ENCODE results near the gene SGTA.

Gene SGTA

DNA sequence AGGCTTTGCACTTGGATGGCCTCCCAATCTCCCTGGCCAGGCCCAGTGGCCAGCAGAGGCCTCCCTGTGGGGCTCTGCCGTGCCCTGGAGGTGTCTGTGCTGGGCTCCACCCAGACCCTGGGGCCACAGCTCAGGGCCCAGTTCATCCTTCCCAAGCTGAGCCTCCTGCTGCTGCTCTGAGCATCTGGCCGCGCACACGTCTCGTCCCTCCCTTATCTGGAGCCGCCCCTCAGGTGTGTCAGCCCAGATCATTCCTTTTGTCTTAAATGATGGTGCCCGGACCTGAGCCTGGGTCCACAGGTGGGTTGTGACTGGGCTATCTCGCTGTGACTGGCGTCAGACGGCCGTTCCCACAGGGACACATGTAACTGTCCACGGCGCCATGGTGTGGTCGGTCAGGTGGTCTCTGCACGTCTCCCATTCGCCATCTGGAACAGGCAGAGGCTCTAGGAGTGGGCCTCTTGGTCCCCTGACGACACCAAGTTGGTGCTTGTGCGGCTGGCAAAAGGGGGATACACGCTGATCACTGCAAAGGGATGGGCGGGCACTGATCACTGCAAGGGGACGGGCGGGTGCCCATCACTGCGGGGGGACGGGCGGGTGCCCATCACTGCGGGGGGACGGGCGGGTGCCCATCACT, 22.3 kb upstream of the SGTA start:
- H3K27me3 ChIP-seq (ENCODE audit: low read depth), result no peaks in the 10 kb centered on the region
- H3K36me3 ChIP-seq (replicated peaks), result peaks cover 76% of the 10 kb centered on the region
- in situ Hi-C loops (cut with MboI; ENCODE audit: low sequenced_read_pairs), result no loop called here
- H3K9me3 ChIP-seq, result no peaks in the 10 kb centered on the region
- DNase-seq (ENCODE audit: low spot score in 2 of 2), result no peak
- H3K4me3 ChIP-seq, result no peak overlapping the region
- no peaks in the 10 kb centered on the region for H3K4me1 ChIP-seq

DNA sequence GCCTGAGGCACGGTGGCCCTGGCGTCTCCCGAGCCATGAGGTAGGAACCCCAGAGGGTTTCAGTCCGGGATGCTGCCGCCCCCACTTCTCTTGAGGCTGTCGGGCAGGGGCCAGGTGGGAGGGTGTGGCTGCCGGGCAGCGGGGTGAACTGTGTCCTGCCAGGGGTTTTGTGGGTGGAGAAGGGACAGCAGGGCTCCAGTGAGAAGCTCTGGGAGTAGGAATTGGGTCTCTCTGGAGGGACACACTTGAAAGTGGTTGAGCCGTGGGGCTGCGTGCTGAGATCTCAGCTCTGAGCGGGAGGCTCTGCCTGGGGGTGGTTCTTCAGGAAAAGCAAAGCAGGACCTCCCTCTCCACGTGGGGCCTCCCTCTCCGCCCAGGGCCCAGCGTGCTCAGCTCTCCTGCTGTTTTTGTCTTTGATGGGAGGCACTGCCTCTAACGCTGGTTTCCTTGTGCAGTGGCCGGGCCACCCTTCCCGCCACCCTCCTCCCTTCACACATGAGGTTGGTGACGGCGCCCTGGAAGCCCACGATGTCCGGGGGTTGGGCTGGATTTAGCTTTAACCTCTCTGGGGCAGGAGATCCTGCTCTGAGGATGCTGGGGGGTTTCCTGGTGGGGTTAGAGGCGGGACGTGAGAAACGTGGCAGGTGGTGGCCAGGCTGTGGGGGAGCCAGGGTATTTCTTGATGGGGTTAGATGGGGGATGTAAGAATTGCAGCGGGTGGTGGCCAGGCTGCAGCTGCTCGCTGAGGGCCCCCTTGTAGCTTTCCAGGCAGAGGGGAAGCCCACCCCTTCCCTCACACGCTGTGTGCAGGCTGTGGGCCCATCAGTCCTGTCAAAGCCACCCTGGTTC, 21.3 kb upstream of the SGTA start:
- Histone ChIP-seq H3K4me1 (no peaks in the 10 kb centered on the region), H3K27me3 (ENCODE audit: low read depth) (no peaks in the 10 kb centered on the region), H3K36me3 (replicated peaks) (peaks cover 74% of the 10 kb centered on the region), H3K4me3 (no peak overlapping the region), H3K9me3 (no peaks in the 10 kb centered on the region)
- in situ Hi-C loops (cut with MboI; ENCODE audit: low sequenced_read_pairs), result no loop called here
- no peak for DNase-seq (ENCODE audit: low spot score in 2 of 2)

DNA sequence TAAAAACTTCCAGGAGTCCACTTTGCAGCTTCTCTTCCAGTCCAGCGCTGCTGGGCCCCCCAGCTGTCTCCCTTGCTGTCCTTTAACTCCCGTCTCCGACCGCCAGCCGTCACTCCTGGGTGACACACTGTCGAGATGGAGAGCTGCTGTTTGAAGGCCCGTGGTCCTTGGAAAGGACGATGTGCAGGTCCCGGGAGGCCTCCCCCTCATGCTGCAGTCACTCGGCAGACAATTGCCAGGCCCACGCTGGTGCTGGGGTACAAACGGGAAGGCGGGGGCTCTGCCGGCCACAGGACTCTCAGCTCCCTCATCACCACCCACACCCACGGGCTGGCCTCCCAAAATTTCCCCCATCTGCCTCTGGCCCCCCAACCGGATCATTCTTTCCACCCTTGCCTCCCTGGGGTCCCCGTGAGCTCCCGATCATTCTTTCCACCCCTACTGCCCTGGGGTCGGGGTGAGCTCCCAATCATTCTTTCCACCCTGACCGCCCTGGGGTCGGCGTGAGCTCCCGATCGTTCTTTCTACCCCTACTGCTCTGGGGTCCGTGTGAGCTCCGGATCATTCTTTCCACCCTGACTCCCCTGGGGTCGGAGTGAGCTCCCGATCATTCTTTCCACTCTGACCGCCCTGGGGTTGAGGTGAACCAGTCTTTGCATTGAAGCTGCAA, 20.5 kb upstream of the SGTA start:
- DNase-seq (ENCODE audit: low spot score in 2 of 2), result no peak
- H3K27me3 ChIP-seq (ENCODE audit: low read depth), result no peaks in the 10 kb centered on the region
- peaks cover 74% of the 10 kb centered on the region for H3K36me3 ChIP-seq (replicated peaks)
- no peak overlapping the region for H3K4me3 ChIP-seq
- in situ Hi-C loops (cut with MboI; ENCODE audit: low sequenced_read_pairs), result no loop called here
- H3K9me3 ChIP-seq, result no peaks in the 10 kb centered on the region
- H3K4me1 ChIP-seq, result no peaks in the 10 kb centered on the region

DNA sequence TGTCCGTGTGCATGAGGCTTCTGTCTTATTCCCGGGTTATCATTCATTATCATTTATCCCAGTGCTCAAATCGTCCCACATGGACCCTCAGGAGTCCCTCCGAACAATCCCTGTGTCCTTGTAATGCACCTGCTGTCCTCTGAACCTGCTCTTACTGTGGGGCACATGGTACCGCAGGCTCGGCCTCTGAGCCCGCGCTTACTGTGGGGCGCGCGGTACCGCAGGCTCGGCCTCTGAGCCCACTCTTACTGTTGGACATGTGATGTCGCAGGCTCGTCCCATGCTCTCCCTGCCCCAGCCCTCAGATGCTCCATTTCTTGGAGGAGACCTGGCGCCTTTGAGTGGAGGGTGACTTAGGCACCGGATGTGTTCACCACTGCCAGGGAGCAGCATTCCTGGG, 19.8 kb upstream of the SGTA start:
- Histone ChIP-seq H3K36me3 (replicated peaks) (peaks cover 72% of the 10 kb centered on the region), H3K27me3 (ENCODE audit: low read depth) (no peaks in the 10 kb centered on the region), H3K4me1 (no peaks in the 10 kb centered on the region), H3K4me3 (no peak overlapping the region), H3K9me3 (no peaks in the 10 kb centered on the region)
- in situ Hi-C loops (cut with MboI; ENCODE audit: low sequenced_read_pairs), result no loop called here
- DNase-seq (ENCODE audit: low spot score in 2 of 2), result no peak

DNA sequence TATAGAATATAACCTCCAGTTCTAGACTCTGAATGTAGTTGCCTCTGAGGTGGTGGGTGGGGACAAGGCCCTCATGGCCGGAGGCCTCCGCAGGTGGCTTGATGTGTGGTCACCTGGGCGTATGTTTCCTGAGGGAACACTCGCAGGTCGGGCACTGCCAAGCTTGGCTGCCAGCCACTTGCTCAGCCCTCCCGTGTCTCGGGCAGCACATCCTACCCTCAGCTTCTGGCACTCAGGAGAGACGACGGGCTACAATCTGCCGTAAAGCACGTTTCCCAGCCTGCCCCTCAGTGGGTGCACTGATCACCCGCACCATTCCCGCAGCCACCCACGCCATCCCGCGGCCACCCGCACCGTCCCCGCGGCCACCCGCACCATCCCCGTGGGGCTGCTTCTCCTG, 17.4 kb upstream of the SGTA start:
- in situ Hi-C loops (cut with MboI; ENCODE audit: low sequenced_read_pairs), result no loop called here
- Histone ChIP-seq H3K4me3 (no peak overlapping the region), H3K4me1 (no peaks in the 10 kb centered on the region), H3K27me3 (ENCODE audit: low read depth) (no peaks in the 10 kb centered on the region), H3K9me3 (no peaks in the 10 kb centered on the region), H3K36me3 (replicated peaks) (peaks cover 74% of the 10 kb centered on the region)
- no peak for DNase-seq (ENCODE audit: low spot score in 2 of 2)

DNA sequence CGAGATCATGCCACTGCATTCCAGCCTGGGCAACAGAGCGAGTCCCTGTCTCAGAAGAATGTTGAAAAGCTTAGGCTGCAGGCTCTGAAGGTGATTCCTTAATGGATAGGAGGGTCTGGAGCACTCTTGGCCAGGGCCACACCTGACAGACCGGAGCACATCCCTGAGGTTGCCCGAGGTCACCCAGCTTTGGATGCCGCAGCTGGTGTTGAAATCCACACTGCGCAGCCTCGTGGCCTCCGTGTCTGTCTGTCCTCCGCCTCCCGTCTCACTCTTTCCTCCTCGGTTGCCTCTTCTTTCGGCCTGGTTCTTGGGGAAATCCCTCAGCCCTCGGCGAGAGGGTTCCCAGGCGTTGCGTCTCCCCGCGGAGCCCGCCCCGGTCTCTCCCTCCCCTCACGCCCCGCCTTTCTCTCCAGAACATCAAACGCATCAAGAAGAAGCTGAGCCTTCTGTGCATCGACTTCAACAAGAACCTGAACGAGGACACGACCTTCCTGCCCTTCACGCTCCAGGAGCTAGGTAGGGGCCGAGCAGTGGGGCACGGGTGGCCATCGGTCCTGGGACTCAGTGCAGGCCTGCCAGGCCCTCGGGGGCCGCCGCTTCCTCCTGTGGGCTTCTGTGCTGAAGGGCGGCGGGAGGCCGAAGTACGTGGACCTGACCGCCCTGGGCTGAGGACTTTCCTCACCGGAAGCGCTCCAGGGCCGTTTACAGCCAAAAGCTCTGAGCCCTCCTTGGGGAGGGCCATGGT, 16.4 kb upstream of the SGTA start:
- Histone ChIP-seq H3K36me3 (replicated peaks) (peaks cover 74% of the 10 kb centered on the region), H3K4me1 (no peaks in the 10 kb centered on the region), H3K4me3 (no peak overlapping the region), H3K9me3 (no peaks in the 10 kb centered on the region), H3K27me3 (ENCODE audit: low read depth) (no peaks in the 10 kb centered on the region)
- no peak for DNase-seq (ENCODE audit: low spot score in 2 of 2)
- in situ Hi-C loops (cut with MboI; ENCODE audit: low sequenced_read_pairs), result no loop called here

DNA sequence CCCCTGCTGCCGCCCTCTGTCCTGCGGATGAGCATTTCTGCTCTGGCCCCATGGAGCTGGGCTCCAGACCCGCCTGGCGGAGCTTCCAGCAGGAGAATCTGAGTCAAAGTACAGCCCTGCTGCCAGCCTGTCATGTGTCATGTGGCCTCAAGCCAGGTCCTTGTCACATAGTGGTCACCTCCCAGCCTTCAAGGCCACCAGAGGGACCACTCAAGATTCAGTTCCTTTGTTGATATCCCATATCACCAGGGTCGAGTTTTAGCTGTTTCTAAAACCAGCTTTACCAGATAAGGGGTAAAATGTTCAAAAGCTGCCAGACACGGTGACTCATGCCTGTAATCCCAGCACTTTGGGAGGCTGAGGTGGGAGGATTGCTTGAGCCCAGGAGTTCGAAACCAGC, 15.7 kb upstream of the SGTA start:
- no peaks in the 10 kb centered on the region for H3K9me3 ChIP-seq
- in situ Hi-C loops (cut with MboI; ENCODE audit: low sequenced_read_pairs), result no loop called here
- H3K36me3 ChIP-seq (replicated peaks), result peaks cover 81% of the 10 kb centered on the region
- no peaks in the 10 kb centered on the region for H3K4me1 ChIP-seq
- no peak overlapping the region for H3K4me3 ChIP-seq
- DNase-seq (ENCODE audit: low spot score in 2 of 2), result no peak
- no peaks in the 10 kb centered on the region for H3K27me3 ChIP-seq (ENCODE audit: low read depth)

DNA sequence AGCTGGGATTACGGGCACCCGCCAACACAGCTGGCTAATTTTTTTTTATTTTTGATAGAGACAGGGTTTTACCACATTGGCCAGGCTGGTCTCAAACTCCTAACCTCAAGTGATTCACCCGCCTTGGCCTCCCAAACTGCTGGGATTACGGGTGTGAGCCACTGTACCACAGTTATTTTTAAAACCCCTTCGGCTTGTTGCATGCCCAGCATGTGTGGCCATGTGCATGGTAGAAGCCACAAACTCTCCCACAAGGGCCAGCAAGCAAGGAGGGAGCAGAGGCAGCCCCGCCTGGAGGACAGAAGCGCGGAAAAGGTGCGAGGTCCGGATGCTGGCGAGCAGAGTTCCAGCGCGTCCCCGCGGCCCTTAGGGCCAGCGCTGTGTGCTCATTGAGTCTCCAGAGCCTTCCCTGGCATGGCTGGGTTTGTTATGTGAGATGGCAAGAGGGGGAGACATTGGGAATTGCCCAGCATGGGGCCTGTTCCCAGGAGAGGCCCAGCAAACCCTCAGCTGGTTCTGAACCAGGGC, 15.1 kb upstream of the SGTA start:
- no peak for DNase-seq (ENCODE audit: low spot score in 2 of 2)
- H3K4me1 ChIP-seq, result no peaks in the 10 kb centered on the region
- H3K27me3 ChIP-seq (ENCODE audit: low read depth), result no peaks in the 10 kb centered on the region
- in situ Hi-C loops (cut with MboI; ENCODE audit: low sequenced_read_pairs), result no loop called here
- no peaks in the 10 kb centered on the region for H3K9me3 ChIP-seq
- peaks cover 85% of the 10 kb centered on the region for H3K36me3 ChIP-seq (replicated peaks)
- H3K4me3 ChIP-seq, result no peak overlapping the region

DNA sequence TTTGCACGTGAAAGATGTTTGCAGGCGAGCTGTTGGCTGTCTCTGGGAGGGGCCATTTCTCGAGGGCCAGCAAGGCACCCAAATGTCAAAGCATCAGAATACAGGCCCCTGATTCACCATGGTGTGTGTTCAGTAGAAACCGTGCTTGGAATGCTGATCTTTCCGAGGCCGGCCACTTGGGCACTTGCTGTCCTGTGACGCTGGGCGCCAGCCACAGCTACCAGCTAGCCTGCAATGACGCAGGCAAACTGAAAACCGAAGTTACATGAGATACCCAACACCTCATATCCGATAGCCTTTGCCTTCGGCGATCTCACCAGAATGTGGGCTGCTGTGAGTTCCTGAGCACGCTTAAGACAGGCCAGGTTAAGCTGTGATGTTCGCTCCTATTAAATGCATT, 14.2 kb upstream of the SGTA start:
- Histone ChIP-seq H3K27me3 (ENCODE audit: low read depth) (no peaks in the 10 kb centered on the region), H3K4me1 (no peaks in the 10 kb centered on the region), H3K4me3 (no peak overlapping the region), H3K9me3 (no peaks in the 10 kb centered on the region), H3K36me3 (replicated peaks) (peaks cover 82% of the 10 kb centered on the region)
- no peak for DNase-seq (ENCODE audit: low spot score in 2 of 2)
- in situ Hi-C loops (cut with MboI; ENCODE audit: low sequenced_read_pairs), result no loop called here

DNA sequence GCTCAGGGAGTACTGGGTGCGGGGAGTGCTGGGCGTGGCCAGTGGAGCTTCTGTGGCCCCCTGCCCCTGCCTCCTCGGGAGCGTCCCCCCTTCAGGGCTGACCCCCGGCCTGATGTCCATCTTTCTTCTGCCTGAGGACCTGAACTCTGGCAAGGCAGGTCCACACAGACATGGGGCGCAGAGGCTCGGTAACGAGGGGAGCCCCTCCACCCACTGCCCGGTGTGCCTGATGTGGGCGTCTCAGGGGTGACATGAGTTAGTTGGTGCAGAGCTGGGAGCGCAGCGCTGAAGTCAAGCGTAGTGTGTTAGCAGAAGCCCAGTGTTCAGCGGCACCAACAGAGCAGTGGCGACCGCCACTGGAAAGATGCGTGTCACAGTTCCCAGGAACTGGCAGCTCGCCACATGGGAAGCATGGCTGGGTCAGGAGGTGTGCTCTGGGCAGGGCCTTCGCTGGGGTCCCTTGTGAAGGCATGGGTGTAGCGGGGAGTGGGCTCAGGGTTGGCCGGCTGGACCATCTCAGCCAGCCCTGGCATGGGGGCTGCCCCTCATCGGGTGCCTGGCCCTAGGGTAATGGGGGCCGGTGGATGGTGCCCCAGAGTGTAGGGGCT, 13.7 kb upstream of the SGTA start:
- in situ Hi-C loops (cut with MboI; ENCODE audit: low sequenced_read_pairs), result no loop called here
- no peak for DNase-seq (ENCODE audit: low spot score in 2 of 2)
- Histone ChIP-seq H3K36me3 (replicated peaks) (peaks cover 84% of the 10 kb centered on the region), H3K27me3 (ENCODE audit: low read depth) (no peaks in the 10 kb centered on the region), H3K4me3 (no peak overlapping the region), H3K9me3 (no peaks in the 10 kb centered on the region), H3K4me1 (no peaks in the 10 kb centered on the region)

DNA sequence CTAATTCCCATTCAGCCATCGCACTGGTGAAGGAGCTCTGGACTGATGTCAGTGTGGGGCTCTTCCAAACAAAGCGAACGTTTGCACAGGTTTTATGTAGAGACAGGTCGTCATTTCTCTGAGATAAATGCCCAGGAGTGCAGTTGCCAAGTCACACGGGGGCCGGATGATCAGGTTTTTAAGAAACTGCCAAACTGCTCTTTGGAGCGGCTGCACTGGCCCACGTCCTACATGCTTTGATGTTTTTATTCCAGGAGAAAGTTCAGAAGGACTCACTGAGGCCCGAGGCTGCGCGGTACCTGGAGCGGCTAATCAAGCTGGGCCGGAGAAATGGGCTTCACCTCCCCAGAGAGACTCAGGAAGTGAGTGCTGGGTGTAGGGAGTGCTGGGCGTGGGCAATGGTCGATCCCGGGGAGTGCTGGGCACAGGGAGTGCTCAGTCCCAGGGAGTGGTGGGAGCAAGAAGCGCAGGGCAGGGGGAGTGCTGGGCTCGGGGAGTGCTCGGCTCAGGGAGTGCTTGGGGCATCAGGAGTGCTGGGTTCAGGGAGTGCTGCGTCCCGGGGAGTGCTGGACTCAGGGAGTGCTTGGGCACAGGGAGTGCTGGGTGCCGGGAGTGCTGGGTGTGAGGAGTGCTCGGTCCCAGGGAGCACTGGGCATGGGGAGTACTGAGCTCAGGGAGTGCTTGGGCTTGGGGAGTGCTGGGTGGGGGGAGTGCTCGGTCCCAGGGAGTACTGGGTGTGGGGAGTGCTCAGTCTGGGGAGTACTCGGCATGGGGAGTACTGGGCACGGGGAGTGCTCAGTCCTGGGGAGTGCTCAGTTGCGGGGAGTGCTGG, 13.0 kb upstream of the SGTA start:
- Histone ChIP-seq H3K4me1 (no peaks in the 10 kb centered on the region), H3K4me3 (no peak overlapping the region), H3K27me3 (ENCODE audit: low read depth) (no peaks in the 10 kb centered on the region), H3K9me3 (no peaks in the 10 kb centered on the region), H3K36me3 (replicated peaks) (peaks cover 85% of the 10 kb centered on the region)
- DNase-seq (ENCODE audit: low spot score in 2 of 2), result no peak
- in situ Hi-C loops (cut with MboI; ENCODE audit: low sequenced_read_pairs), result no loop called here

DNA sequence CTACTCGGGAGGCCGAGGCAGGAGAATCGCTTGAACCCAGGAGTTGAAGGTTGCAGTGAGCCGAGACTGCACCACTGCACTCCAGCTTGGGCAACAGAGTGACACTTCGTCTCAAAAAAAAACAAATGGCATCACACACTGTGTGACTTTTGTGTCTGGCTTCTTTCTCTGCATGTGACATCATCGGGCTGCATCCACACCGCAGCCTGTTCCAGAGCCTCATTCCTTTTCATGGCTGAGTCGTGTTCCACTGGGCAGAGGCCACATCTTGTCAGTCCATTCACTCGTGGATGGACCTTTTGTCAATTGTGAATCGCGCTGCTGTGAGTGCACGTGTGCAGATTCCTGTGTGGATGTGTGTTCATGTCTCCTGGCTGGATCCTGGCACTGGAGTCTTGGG, 10.5 kb upstream of the SGTA start:
- no peaks in the 10 kb centered on the region for H3K9me3 ChIP-seq
- no peak for DNase-seq (ENCODE audit: low spot score in 2 of 2)
- peaks cover 85% of the 10 kb centered on the region for H3K36me3 ChIP-seq (replicated peaks)
- no peaks in the 10 kb centered on the region for H3K27me3 ChIP-seq (ENCODE audit: low read depth)
- H3K4me1 ChIP-seq, result no peaks in the 10 kb centered on the region
- in situ Hi-C loops (cut with MboI; ENCODE audit: low sequenced_read_pairs), result no loop called here
- H3K4me3 ChIP-seq, result no peak overlapping the region

DNA sequence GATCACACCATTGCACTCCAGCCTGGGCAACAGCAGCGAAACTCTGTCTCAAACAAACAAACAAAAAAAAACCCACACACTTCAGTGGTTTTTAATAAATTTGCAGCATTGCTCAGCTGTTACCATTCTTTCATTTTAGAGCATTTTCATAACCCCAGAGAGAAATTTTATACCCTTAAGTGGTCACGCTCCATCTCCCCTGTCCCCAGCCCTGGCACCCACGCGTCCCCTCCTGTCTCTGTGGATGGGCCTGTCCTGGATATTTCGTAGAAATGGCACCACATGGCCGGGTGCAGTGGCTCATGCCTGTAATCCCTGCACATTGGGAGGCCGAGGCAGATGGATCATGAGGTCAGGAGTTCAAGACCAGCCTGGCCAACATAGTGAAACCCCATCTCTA, 10.1 kb upstream of the SGTA start:
- no peak for DNase-seq (ENCODE audit: low spot score in 2 of 2)
- no peak overlapping the region for H3K4me3 ChIP-seq
- no peaks in the 10 kb centered on the region for H3K9me3 ChIP-seq
- in situ Hi-C loops (cut with MboI; ENCODE audit: low sequenced_read_pairs), result no loop called here
- H3K27me3 ChIP-seq (ENCODE audit: low read depth), result no peaks in the 10 kb centered on the region
- peaks cover 85% of the 10 kb centered on the region for H3K36me3 ChIP-seq (replicated peaks)
- H3K4me1 ChIP-seq, result no peaks in the 10 kb centered on the region

Data from HAP-1 (cell line).